Right cardiac atrium (tissue), 5 donors: ENCODE results near the gene CNDP1. TPM values are rescaled to one million over a fixed set of nuclear protein-coding genes. Genes with fewer than 3 reads are reported as not detected.
"Not testable (repeated sequence)": the region's sequence is repeated elsewhere in the genome, so short reads cannot be mapped to it uniquely, and the experiment has no call there.

Source experiments
- ATAC-seq, 2 donors: fragments of 200-7000 bp; cut with Tn5 transposase; one replicate each; pipeline versions ENCODE4 v1.8.0 to v1.9.1; 2020; ENCODE audit warnings: moderate library complexity in 2 of 2, mild to moderate bottlenecking in 1 of 2
- DNase-seq, 3 donors: peaks; one replicate each; pipeline ENCODE4 v3.0.0-alpha.2; 2020
- H3K27ac ChIP-seq: one replicate; pipeline ENCODE4 v1.5.1; 2013; ENCODE audit warnings: mild to moderate bottlenecking, low read length, control low read depth, moderate library complexity
- H3K27me3 ChIP-seq: one replicate; pipeline ENCODE4 v1.6.1; 2013; ENCODE audit not compliant: control insufficient read depth, insufficient read depth
- H3K4me1 ChIP-seq: one replicate; pipeline ENCODE4 v1.6.1; 2013; ENCODE audit warnings: low read length; ENCODE audit not compliant: control insufficient read depth, insufficient read depth
- H3K4me3 ChIP-seq: one replicate; pipeline ENCODE4 v1.5.1; 2013; ENCODE audit warnings: low read length, control low read depth
- H3K9me3 ChIP-seq: one replicate; pipeline ENCODE4 v1.6.1; 2013; ENCODE audit warnings: low read length; ENCODE audit not compliant: control insufficient read depth
- WGBS: extraction: QIAGEN DNeasy Blood & Tissue Kit; methylation state at CpG from one replicate; pipeline ENCODE4 v1.1.7; 2013; 5-methylcytosine and 5-hydroxymethylcytosine counted together
- intact Hi-C, 4 donors: fragments of 100-400 bp; cut with DNase I; formaldehyde crosslinking; loops; one replicate each; pipeline versions ENCODE4 v1.11.0 to v1.14.0; 2022 to 2023
- polyA plus RNA-seq: library from polyadenylated mRNA; stranded (reverse); fragments of 200-250 nt; gene quantifications from one replicate; pipeline ENCODE4 v1.2.3, GENCODE V29; 2013
- total RNA-seq, 4 donors: library from RNA; stranded (reverse); fragmentation: NEBNext Ultra II Directional; extraction: Animal tissue kit (Norgen Biotek cat#: 25700); gene quantifications; one replicate each; pipeline ENCODE4 v1.2.1, GENCODE V29; 2021
- donor health status: healthy with polysubstance abuse.
- donor health status: DM: no; HTN: yes; CAD: no.
- donor health status: DM: no; HTN: no; CAD: no.
- donor health status: DM: no; HTN: yes; CAD: no; lungs with severe emphysema.
- donor health status: DM: yes; HTN: yes; CAD: no.

CNDP1 gene
- total and polyA plus RNA-seq, 5 donors: 0.05 TPM; not detected in 4

GRCh38 chr18:74549591-74550104 lies 15.3 kb downstream of the CNDP1 start:
- DNase-seq: no peak
- intact Hi-C loops: loop anchor here (2.0 to 10.0 kb wide), 4 partner anchors 195 to 365 kb away; no protein-coding TSS in a partner anchor
- Histone ChIP-seq H3K9me3 (no peaks in the 10 kb centered on the region), H3K4me3 (no peak overlapping the region), H3K27ac (no peak overlapping the region), H3K4me1 (peaks cover 12% of the 10 kb centered on the region), H3K27me3 (no peaks in the 10 kb centered on the region)
- 100% methylated on average over 1 of the region's 1 CpG for WGBS
- ATAC-seq: no peak

GRCh38 chr18:74550886-74551285 lies 16.6 kb downstream of the CNDP1 start:
- no peaks in the 10 kb centered on the region for H3K9me3 ChIP-seq
- no peak overlapping the region for H3K27ac ChIP-seq
- H3K4me3 ChIP-seq: no peak overlapping the region
- no peaks in the 10 kb centered on the region for H3K27me3 ChIP-seq
- DNase-seq (no peak), ATAC-seq (no peak)
- intact Hi-C loops: loop anchor here (2.0 to 10.0 kb wide), 3 partner anchors 196 to 356 kb away; no protein-coding TSS in a partner anchor
- H3K4me1 ChIP-seq: peaks cover 12% of the 10 kb centered on the region
- 94% methylated on average over 6 of the region's 6 CpGs for WGBS

- DNase-seq (no peak), ATAC-seq (no peak)
- Histone ChIP-seq H3K9me3 (no peaks in the 10 kb centered on the region), H3K27me3 (no peaks in the 10 kb centered on the region), H3K4me3 (no peak overlapping the region), H3K27ac (no peak overlapping the region), H3K4me1 (peaks cover 7% of the 10 kb centered on the region)
- WGBS: 44% methylated on average over 3 of the region's 3 CpGs
- intact Hi-C loops: loop anchor here (2.0 to 10.0 kb wide), 3 partner anchors 197 to 357 kb away; no protein-coding TSS in a partner anchor
Measured at GRCh38 chr18:74551452-74551851, 17.2 kb downstream of the CNDP1 start.

GRCh38 chr18:74551936-74552555 lies 17.7 kb downstream of the CNDP1 start:
- Histone ChIP-seq H3K9me3 (no peaks in the 10 kb centered on the region), H3K27ac (no peak overlapping the region), H3K4me1 (peaks cover 5% of the 10 kb centered on the region), H3K27me3 (no peaks in the 10 kb centered on the region), H3K4me3 (no peak overlapping the region)
- peak; percentile 92 to 93 for ATAC-seq
- WGBS: 21% methylated on average over 5 of the region's 5 CpGs
- intact Hi-C loops: loop anchor here (2.0 to 10.0 kb wide), 3 partner anchors 197 to 357 kb away; no protein-coding TSS in a partner anchor
- peak; percentile 81 to 91 (median 87) for DNase-seq

- intact Hi-C loops: loop anchor here in 2 of 4 donors (10.0 kb wide), 1 partner anchor 361 kb away; no protein-coding TSS in a partner anchor
Measured at GRCh38 chr18:74556126-74556525, 21.8 kb downstream of the CNDP1 start.

GRCh38 chr18:74558096-74558495 lies 23.8 kb downstream of the CNDP1 start:
- no peak for DNase-seq
- Histone ChIP-seq H3K27ac (no peak overlapping the region), H3K27me3 (no peaks in the 10 kb centered on the region), H3K4me1 (no peaks in the 10 kb centered on the region), H3K4me3 (no peak overlapping the region), H3K9me3 (no peaks in the 10 kb centered on the region)
- 73% methylated on average over 4 of the region's 4 CpGs for WGBS
- intact Hi-C loops: loop anchor here in 2 of 4 donors (10.0 kb wide), 1 partner anchor 363 kb away; no protein-coding TSS in a partner anchor
- no peak for ATAC-seq

More at GRCh38 chr18:74556126-74556525, 21.8 kb downstream of the CNDP1 start:
- Histone ChIP-seq H3K9me3 (no peaks in the 10 kb centered on the region), H3K4me1 (no peaks in the 10 kb centered on the region), H3K27ac (no peak overlapping the region), H3K4me3 (no peak overlapping the region), H3K27me3 (no peaks in the 10 kb centered on the region)
- WGBS: 83% methylated on average over 11 of the region's 11 CpGs
- ATAC-seq (no peak), DNase-seq (no peak)

- Histone ChIP-seq H3K9me3 (no peaks in the 10 kb centered on the region), H3K4me1 (no peaks in the 10 kb centered on the region), H3K4me3 (no peak overlapping the region), H3K27me3 (no peaks in the 10 kb centered on the region), H3K27ac (no peak overlapping the region)
- DNase-seq (no peak), ATAC-seq (no peak)
- 69% methylated on average over 4 of the region's 4 CpGs for WGBS
- intact Hi-C loops: no loop called here
Measured at GRCh38 chr18:74562131-74562730, 27.9 kb downstream of the CNDP1 start.

GRCh38 chr18:74562775-74563174 lies 28.5 kb downstream of the CNDP1 start:
- Histone ChIP-seq H3K27me3 (no peaks in the 10 kb centered on the region), H3K9me3 (no peaks in the 10 kb centered on the region), H3K4me3 (no peak overlapping the region), H3K27ac (no peak overlapping the region), H3K4me1 (no peaks in the 10 kb centered on the region)
- 67% methylated on average over 4 of the region's 4 CpGs for WGBS
- DNase-seq (no peak), ATAC-seq (no peak)
- intact Hi-C loops: no loop called here

GRCh38 chr18:74563999-74564398 lies 29.7 kb downstream of the CNDP1 start:
- WGBS: 22% methylated on average over 3 of the region's 3 CpGs
- ATAC-seq: no peak

GRCh38 chr18:74565164-74565563 lies 30.9 kb downstream of the CNDP1 start:
- ATAC-seq, H3K27me3 ChIP-seq, H3K4me3 ChIP-seq, DNase-seq, H3K9me3 ChIP-seq, H3K27ac ChIP-seq, intact Hi-C loops, H3K4me1 ChIP-seq: not testable (repeated sequence)
- 95% methylated on average over 1 of the region's 1 CpG for WGBS

More at GRCh38 chr18:74563999-74564398, 29.7 kb downstream of the CNDP1 start:
- no peaks in the 10 kb centered on the region for H3K4me1 ChIP-seq
- intact Hi-C loops: no loop called here
- no peaks in the 10 kb centered on the region for H3K27me3 ChIP-seq
- H3K9me3 ChIP-seq: no peaks in the 10 kb centered on the region
- DNase-seq: no peak
- no peak overlapping the region for H3K4me3 ChIP-seq
- H3K27ac ChIP-seq: no peak overlapping the region

GRCh38 chr18:74565993-74566392 lies 31.7 kb downstream of the CNDP1 start:
- H3K27me3 ChIP-seq, H3K4me3 ChIP-seq, intact Hi-C loops, ATAC-seq, DNase-seq, H3K27ac ChIP-seq, H3K4me1 ChIP-seq, H3K9me3 ChIP-seq: not testable (repeated sequence)
- WGBS: 77% methylated on average over 3 of the region's 3 CpGs
